ENCODE measurements around the gene AP3M1. TPM values are rescaled to one million over a fixed set of nuclear protein-coding genes. Genes with fewer than 3 reads are reported as not detected.

Gene AP3M1
- polyA plus RNA-seq, 3 donors = 17.5 to 32.0 (median 23.2) TPM

GRCh38 chr10:74113546-74113945, 37.1 kb downstream of the AP3M1 start:
- no peak for DNase-seq
- Mint-ChIP-seq H3K27me3 (ENCODE audit: low read depth in 3 of 3) (no peaks in the 10 kb centered on the region), H3K4me3 (no peak overlapping the region), H3K36me3 (peaks cover 96 to 99% of the 10 kb centered on the region in 2 donors), H3K27ac (peak overlapping the region in 1 of 7 donors; percentile 1), H3K9me3 (no peaks in the 10 kb centered on the region), H3K4me1 (no peaks in the 10 kb centered on the region)
- H3K27me3 ChIP-seq (ENCODE audit: control insufficient read depth in 2 of 2, insufficient read depth in 2 of 2, low read length in 2 of 2) = no peaks in the 10 kb centered on the region
- no peaks in the 10 kb centered on the region for H3K9me3 ChIP-seq (replicated peaks in 1 of 2; ENCODE audit: control insufficient read depth in 1 of 2, insufficient read depth in 1 of 2, low read length in 2 of 2)
- no peak for TF ChIP-seq CTCF (IDR thresholded peaks at IDR 0.05)
- H3K9ac ChIP-seq (ENCODE audit: insufficient read depth, low read length, poor library complexity, severe bottlenecking) = no peak overlapping the region
- peaks cover 95% of the 10 kb centered on the region for H4K20me1 ChIP-seq (ENCODE audit: insufficient read depth, low read length)
- H3K36me3 ChIP-seq (replicated peaks in 1 of 2; ENCODE audit: control insufficient read depth in 1 of 2, insufficient read depth in 2 of 2, low read length in 2 of 2) = peaks cover 100% of the 10 kb centered on the region in 2 donors
- H3K79me2 ChIP-seq (ENCODE audit: insufficient read depth, low read length) = no peaks in the 10 kb centered on the region
- H3K4me1 ChIP-seq (ENCODE audit: control insufficient read depth in 1 of 2, insufficient read depth in 2 of 2, low read length in 2 of 2) = no peaks in the 10 kb centered on the region
- no peak overlapping the region for H3K4me2 ChIP-seq (replicated peaks; ENCODE audit: extremely low read depth, low read length, poor library complexity, severe bottlenecking)
- H3K4me3 ChIP-seq (replicated peaks in 1 of 3; ENCODE audit: low read depth in 2 of 3, low read length in 3 of 3) = no peak overlapping the region
- no CpG with 5 or more reads among the region's 1 CpG for WGBS (ENCODE audit: insufficient coverage)
- H2AFZ ChIP-seq (ENCODE audit: insufficient read depth, low read depth, low read length, poor library complexity, severe bottlenecking) = no peak overlapping the region
- intact Hi-C loops (cut with micrococcal nuclease) = no loop called here
- H3K27ac ChIP-seq (ENCODE audit: low read depth in 1 of 2, low read length in 2 of 2) = no peak overlapping the region

GRCh38 chr10:74111799-74112198, 38.8 kb downstream of the AP3M1 start:
- Mint-ChIP-seq H3K27me3 (ENCODE audit: low read depth in 3 of 3) (no peaks in the 10 kb centered on the region), H3K4me1 (no peaks in the 10 kb centered on the region), H3K36me3 (peaks cover 94 to 98% of the 10 kb centered on the region in 2 donors), H3K9me3 (no peaks in the 10 kb centered on the region), H3K4me3 (no peak overlapping the region), H3K27ac (peak overlapping the region in 1 of 7 donors; percentile 75)
- H4K20me1 ChIP-seq (ENCODE audit: insufficient read depth, low read length) = peaks cover 93% of the 10 kb centered on the region
- H3K4me2 ChIP-seq (replicated peaks; ENCODE audit: extremely low read depth, low read length, poor library complexity, severe bottlenecking) = no peak overlapping the region
- no peak for TF ChIP-seq CTCF (IDR thresholded peaks at IDR 0.05)
- 98% methylated on average over 10 of the region's 14 CpGs for WGBS (ENCODE audit: insufficient coverage)
- H3K9me3 ChIP-seq (replicated peaks in 1 of 2; ENCODE audit: control insufficient read depth in 1 of 2, insufficient read depth in 1 of 2, low read length in 2 of 2) = no peaks in the 10 kb centered on the region
- intact Hi-C loops (cut with micrococcal nuclease) = no loop called here
- H3K27me3 ChIP-seq (ENCODE audit: control insufficient read depth in 2 of 2, insufficient read depth in 2 of 2, low read length in 2 of 2) = no peaks in the 10 kb centered on the region
- H2AFZ ChIP-seq (ENCODE audit: insufficient read depth, low read depth, low read length, poor library complexity, severe bottlenecking) = no peak overlapping the region
- no peak for DNase-seq
- H3K36me3 ChIP-seq (replicated peaks in 1 of 2; ENCODE audit: control insufficient read depth in 1 of 2, insufficient read depth in 2 of 2, low read length in 2 of 2) = peaks cover 98 to 100% of the 10 kb centered on the region in 2 donors
- H3K4me1 ChIP-seq (ENCODE audit: control insufficient read depth in 1 of 2, insufficient read depth in 2 of 2, low read length in 2 of 2) = no peaks in the 10 kb centered on the region
- H3K4me3 ChIP-seq (replicated peaks in 1 of 3; ENCODE audit: low read depth in 2 of 3, low read length in 3 of 3) = no peak overlapping the region
- H3K79me2 ChIP-seq (ENCODE audit: insufficient read depth, low read length) = no peaks in the 10 kb centered on the region
- H3K27ac ChIP-seq (ENCODE audit: low read depth in 1 of 2, low read length in 2 of 2) = no peak overlapping the region
- no peak overlapping the region for H3K9ac ChIP-seq (ENCODE audit: insufficient read depth, low read length, poor library complexity, severe bottlenecking)
